H1 (cell line): ENCODE measurements around the gene CES4A. TPM values are rescaled to one million over a fixed set of nuclear protein-coding genes. Genes with fewer than 3 reads are reported as not detected.

ENCODE experiments used
- CHD1 ChIP-seq: IDR thresholded peaks from 2 replicates; pipeline ENCODE4 v1.6.1; 2012; ENCODE audit warnings: low read depth, low read length, improper control_type of control experiment
- SIX5 ChIP-seq: IDR thresholded peaks from 2 replicates; pipeline ENCODE4 v1.6.1; 2011; ENCODE audit warnings: mild to moderate bottlenecking, low read depth, low read length
- polyA plus RNA-seq, 7 experiments: library from polyadenylated mRNA; depleted of rRNA in 3 of 7; stranded (reverse) in 5 of 7; unstranded in 2 of 7; fragments of >200 nt in 5 of 7; fragments of 200-250 nt in 2 of 7; gene quantifications; 1 replicate in 5 of 7; 2 replicates in 1 of 7; 4 replicates in 1 of 7; pipeline versions ENCODE4 v1.2.1 to v1.2.3, GENCODE V29; 2011 to 2013; ENCODE audit warnings: missing spikeins in 2 of 7, mixed read lengths in 2 of 7
- total RNA-seq: library from RNA; stranded (reverse); fragmentation: NEBNext Ultra II Directional; extraction: Animal tissue kit (Norgen Biotek cat#: 25700); gene quantifications from 2 replicates; pipeline ENCODE4 v1.2.1, GENCODE V29; 2021
- TF ChIP-seq, protein P1 (sequence below): fragments of 300-600 bp; sonication (generic); IDR thresholded peaks from 2 replicates; pipeline ENCODE4 v1.7.1; 2012; ENCODE audit warnings: low read length, moderate library complexity, mild to moderate bottlenecking, inconsistent platforms; ENCODE audit not compliant: insufficient replicate concordance

CES4A gene
- total and polyA plus RNA-seq, 2 of the 8 experiments (the other 6 are each of a cell fraction or from before 2014, with no cell fraction given), result 0.93 to 1.5 TPM

DNA sequence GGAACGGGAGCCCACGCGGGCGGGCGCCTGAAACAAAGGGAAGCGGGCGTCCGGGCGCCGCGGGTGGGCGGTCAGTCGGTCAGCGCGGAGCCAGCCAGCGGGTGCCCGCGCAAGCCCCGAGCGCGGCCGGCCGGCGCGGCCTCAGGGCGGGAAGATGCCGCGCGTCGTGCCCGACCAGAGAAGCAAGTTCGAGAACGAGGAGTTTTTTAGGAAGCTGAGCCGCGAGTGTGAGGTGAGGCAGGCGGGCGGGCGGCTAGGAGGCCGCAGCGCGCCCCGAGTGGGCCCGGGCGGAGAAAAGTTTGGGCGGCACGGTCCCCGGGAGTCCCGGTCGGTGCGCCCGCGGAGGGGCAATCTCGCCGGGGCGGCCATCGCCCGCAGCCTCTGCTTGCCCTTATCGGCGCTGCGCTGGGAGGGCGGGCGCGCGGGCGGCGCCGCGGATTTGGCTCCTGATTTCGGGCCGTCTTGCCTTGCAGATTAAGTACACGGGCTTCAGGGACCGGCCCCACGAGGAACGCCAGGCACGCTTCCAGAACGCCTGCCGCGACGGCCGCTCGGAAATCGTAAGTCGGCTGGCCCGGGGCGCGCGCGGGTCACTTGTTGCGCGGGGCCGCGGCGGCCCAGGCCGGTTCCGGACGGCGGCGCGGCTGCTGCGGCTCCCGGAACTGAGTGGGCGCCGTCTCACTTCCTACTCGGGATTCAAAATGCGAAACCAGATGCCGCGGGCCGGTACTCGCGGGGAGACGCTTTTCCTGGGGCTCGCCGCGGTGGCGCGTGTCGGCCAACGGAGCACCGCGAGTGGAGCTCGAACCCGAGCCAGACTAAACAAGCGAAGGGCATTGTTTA lies 41.1 kb downstream of the CES4A start (continued):
- TF ChIP-seq, protein P1, sequence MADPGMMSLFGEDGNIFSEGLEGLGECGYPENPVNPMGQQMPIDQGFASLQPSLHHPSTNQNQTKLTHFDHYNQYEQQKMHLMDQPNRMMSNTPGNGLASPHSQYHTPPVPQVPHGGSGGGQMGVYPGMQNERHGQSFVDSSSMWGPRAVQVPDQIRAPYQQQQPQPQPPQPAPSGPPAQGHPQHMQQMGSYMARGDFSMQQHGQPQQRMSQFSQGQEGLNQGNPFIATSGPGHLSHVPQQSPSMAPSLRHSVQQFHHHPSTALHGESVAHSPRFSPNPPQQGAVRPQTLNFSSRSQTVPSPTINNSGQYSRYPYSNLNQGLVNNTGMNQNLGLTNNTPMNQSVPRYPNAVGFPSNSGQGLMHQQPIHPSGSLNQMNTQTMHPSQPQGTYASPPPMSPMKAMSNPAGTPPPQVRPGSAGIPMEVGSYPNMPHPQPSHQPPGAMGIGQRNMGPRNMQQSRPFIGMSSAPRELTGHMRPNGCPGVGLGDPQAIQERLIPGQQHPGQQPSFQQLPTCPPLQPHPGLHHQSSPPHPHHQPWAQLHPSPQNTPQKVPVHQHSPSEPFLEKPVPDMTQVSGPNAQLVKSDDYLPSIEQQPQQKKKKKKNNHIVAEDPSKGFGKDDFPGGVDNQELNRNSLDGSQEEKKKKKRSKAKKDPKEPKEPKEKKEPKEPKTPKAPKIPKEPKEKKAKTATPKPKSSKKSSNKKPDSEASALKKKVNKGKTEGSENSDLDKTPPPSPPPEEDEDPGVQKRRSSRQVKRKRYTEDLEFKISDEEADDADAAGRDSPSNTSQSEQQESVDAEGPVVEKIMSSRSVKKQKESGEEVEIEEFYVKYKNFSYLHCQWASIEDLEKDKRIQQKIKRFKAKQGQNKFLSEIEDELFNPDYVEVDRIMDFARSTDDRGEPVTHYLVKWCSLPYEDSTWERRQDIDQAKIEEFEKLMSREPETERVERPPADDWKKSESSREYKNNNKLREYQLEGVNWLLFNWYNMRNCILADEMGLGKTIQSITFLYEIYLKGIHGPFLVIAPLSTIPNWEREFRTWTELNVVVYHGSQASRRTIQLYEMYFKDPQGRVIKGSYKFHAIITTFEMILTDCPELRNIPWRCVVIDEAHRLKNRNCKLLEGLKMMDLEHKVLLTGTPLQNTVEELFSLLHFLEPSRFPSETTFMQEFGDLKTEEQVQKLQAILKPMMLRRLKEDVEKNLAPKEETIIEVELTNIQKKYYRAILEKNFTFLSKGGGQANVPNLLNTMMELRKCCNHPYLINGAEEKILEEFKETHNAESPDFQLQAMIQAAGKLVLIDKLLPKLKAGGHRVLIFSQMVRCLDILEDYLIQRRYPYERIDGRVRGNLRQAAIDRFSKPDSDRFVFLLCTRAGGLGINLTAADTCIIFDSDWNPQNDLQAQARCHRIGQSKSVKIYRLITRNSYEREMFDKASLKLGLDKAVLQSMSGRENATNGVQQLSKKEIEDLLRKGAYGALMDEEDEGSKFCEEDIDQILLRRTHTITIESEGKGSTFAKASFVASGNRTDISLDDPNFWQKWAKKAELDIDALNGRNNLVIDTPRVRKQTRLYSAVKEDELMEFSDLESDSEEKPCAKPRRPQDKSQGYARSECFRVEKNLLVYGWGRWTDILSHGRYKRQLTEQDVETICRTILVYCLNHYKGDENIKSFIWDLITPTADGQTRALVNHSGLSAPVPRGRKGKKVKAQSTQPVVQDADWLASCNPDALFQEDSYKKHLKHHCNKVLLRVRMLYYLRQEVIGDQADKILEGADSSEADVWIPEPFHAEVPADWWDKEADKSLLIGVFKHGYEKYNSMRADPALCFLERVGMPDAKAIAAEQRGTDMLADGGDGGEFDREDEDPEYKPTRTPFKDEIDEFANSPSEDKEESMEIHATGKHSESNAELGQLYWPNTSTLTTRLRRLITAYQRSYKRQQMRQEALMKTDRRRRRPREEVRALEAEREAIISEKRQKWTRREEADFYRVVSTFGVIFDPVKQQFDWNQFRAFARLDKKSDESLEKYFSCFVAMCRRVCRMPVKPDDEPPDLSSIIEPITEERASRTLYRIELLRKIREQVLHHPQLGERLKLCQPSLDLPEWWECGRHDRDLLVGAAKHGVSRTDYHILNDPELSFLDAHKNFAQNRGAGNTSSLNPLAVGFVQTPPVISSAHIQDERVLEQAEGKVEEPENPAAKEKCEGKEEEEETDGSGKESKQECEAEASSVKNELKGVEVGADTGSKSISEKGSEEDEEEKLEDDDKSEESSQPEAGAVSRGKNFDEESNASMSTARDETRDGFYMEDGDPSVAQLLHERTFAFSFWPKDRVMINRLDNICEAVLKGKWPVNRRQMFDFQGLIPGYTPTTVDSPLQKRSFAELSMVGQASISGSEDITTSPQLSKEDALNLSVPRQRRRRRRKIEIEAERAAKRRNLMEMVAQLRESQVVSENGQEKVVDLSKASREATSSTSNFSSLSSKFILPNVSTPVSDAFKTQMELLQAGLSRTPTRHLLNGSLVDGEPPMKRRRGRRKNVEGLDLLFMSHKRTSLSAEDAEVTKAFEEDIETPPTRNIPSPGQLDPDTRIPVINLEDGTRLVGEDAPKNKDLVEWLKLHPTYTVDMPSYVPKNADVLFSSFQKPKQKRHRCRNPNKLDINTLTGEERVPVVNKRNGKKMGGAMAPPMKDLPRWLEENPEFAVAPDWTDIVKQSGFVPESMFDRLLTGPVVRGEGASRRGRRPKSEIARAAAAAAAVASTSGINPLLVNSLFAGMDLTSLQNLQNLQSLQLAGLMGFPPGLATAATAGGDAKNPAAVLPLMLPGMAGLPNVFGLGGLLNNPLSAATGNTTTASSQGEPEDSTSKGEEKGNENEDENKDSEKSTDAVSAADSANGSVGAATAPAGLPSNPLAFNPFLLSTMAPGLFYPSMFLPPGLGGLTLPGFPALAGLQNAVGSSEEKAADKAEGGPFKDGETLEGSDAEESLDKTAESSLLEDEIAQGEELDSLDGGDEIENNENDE, result no peak
- TF ChIP-seq SIX5 (no peak), CHD1 (no peak)
- TF ChIP-seq, all 59 proteins: peak for 10
